Stimulated activated CD4-positive, alpha-beta T cell treated with anti-CD3 and anti-CD28 coated beads, Interleukin-4, amount 100 ng/mL, for 48 hours (primary cell): Measurements from ENCODE around the gene NEU4.
A peak's percentile ranks its signal among the peaks of the same experiment; 100 is the strongest.
"Not testable (repeated sequence)": the region's sequence is repeated elsewhere in the genome, so short reads cannot be mapped to it uniquely, and the experiment has no call there.

ENCODE experiments used
- DNase-seq, 2 donors: peaks; one replicate each; pipeline ENCODE4 v3.0.0-alpha.2; 2020; ENCODE audit warnings: low read depth in 2 of 2

The NEU4 gene

GRCh38 chr2:241775223-241776177, 33.5 kb upstream of the NEU4 start:
- DNase-seq, result no peak

DNA sequence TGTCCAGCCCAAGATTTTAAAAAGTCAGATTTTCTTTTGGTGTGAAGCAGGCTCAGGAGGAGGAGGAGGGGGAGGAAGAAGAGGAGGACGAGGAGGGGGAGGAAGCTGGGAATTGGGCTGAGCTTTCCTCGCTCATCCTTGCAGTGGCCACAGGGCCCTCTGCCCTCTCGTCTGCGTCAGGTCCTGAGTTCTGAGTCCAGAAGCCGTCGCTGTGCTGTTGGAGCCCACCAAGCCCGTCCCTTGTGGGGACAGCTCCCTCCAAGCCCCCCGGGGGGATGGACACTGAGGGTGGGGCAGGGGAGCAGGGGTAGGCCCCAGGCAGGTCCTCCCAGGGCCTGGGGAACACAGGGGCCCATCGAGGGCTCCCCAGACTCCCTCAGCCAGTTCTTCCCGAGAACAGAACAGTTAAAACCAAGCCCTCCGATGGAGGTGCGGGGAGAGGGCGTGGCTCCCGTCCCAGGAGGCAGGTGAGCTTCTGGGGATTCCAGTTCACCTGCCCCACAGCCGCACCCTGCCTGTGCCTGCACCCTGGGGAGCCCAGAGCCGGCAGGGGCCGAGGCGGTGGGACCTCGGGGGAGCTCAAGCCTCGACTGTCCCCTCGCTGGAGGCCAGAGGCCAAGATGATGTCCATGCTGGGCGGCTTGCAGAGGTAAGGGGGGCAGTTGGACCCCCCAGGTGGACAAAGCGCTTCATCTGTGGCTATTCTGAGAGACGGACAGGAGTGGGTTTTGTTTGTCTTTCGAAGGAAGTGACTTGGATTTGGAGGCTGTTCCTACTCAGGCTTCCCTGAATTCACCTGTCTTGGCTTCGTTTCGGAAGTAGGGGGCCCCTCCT, 32.4 kb upstream of the NEU4 start, which contains the start of gene GAL3ST2:
Gene GAL3ST2, plus strand, starts transcription at position 487 of the 834 bp plus-strand sequence. Its CDS starts 134 bp downstream, at position 621.
- DNase-seq, result no peak

DNA sequence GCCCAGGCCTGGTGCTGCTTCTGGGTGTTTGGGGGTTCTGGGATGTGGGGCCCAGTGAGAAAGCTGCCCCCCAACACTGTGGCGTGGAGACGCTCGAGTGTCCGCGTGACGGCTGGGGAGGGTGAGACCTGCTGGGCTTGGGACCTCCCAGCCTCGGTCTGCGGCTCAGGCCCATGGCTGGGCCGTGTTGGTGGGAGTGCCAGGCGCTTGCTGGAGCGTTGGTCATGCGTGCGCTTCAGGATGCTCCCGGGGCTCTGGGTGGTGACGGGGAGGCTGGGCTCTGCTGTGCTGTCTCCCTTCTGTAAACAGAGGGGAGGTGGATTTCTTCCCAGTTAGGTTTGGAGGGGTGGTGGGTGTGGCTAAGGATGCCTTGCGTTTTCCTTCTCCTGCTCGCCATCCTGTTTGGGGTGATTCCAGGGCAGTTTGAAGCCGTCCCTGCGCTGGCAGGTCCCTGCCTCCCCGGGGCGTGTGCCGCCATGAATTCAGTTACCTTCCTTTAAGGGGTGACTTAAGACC, 31.8 kb upstream of the NEU4 start:
- no peak for DNase-seq

- DNase-seq, result no peak
Measured at GRCh38 chr2:241777686-241778627, 31.0 kb upstream of the NEU4 start.

GRCh38 chr2:241780939-241781569, 27.9 kb upstream of the NEU4 start:
- DNase-seq, result no peak

DNA sequence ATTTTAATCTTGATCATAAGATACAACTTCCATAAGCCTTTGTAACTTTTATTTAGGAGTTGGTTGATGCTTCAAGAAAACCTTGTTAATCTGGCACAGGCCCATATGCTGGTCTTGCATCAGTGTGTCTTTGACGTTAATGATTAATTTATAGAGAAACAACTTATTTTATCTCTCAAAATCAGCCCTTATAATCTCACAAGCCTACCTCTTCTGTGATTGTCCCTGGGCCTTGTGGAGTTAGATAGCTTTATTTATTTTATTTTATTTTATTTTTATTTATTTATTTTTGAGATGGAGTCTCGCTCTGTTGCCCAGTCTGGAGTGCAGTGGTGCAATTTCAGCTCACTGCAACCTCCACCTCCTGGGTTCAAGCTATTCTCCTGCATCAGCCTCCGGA, 26.9 kb upstream of the NEU4 start:
- not testable (repeated sequence) for DNase-seq

GRCh38 chr2:241788135-241788534, 20.9 kb upstream of the NEU4 start:
- DNase-seq, result no peak

DNA sequence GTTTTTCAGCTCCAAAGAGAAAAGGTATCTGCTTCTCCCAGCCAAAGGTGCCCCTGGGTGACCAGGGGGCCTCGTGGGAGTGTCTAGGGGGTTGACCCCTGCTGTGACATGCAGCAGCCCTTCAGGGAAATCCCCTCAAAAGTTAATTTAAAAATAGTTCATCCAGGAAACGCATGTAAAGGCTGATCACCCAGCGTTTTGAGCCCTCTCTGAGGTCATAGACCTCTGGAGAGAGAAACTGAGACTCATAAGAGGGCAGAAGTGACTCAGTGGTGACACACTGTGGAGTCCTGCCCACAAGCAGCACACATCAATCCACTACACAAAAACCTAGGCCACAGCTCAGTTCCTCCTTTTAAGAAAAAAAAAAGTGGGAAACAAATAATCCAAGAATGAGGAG, 20.4 kb upstream of the NEU4 start:
- DNase-seq, result peak in 1 of 2 donors; percentile 46

DNA sequence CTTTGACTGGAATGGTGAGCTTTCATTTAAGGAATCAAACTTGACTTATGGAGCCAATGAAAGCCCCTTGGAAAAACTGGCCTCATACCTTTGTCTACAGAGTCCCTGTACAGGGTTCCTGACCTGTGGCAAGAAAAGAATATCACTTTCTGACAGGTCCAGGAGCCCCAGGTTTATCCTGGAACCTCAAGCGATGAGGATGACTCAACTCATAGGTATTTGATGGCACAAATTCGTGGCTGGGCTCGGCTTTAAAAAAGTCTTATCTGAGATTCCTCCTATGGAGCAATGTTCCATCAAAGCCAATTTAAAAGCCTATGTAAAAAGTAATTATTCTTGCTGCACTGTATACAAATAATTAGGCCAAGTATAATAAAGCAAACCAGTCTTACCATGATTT, 17.6 kb upstream of the NEU4 start:
- not testable (repeated sequence) for DNase-seq

DNA sequence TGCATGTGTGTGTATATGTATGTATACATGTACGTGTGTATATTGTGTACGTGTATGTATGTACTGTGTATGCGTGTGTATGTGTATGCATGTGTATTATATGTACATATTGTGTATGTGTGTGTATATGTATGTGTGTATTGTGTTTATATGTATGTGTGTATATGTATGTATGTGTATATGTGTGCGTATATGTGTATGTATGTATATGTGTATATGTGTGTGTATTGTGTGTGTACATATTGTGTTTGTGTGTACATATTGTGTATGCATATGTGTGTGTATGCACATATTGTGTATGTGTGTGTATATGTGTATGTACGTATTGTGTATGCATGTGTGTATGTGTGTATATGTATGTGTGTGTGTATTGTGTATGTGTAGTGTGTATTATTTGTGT, 15.6 kb upstream of the NEU4 start:
- DNase-seq, result no peak

- no peak for DNase-seq
Measured at GRCh38 chr2:241794250-241794823, 14.7 kb upstream of the NEU4 start.

DNA sequence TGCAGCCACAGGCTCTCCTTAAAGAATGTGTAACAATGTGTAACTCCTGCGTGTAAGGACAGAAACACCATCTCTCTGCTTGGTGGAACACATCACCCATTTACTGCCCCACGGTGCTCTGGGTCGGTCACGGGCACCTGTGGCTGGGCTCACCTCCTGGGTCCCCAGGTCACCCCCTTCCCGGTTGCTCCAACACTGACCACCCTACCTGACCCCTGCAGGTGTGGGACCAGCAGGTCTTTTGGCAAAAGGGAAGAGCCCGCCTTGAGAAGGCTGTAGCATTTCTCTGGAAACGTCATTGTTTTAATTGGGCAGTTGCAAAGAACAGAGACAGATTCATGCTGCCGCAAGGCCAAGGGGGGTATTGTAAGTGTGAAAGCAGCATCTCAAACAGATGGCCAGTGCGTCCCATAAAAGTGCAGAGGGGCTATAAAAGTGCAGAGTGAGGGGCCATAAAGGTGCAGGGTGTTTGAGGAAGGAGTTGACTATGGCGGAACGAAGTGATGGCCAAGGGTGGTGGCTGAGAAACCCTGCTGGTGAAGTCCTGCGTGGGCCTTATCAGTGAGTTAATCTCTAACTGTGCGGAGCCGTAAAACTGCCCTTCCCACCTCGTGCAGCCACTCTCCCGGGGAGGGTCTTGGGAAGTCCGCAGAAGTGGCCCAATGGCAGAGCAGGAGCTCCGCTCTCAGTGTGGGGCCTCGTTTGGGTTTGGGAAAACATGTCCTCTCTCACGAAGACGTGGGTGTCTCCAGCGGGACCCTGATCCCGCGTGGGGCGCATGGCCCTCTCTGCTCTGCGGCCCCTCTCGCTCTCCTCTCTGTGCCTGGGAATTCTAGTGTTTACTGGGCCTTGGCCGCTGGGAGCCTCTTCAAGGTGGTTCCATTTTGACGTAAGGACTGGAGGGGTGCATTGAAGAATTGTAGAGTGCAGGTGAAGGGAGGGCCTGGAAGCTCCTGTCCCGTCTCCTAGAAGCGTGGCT, 13.7 kb upstream of the NEU4 start:
- no peak for DNase-seq

- no peak for DNase-seq
Measured at GRCh38 chr2:241796209-241796608, 12.8 kb upstream of the NEU4 start.

DNA sequence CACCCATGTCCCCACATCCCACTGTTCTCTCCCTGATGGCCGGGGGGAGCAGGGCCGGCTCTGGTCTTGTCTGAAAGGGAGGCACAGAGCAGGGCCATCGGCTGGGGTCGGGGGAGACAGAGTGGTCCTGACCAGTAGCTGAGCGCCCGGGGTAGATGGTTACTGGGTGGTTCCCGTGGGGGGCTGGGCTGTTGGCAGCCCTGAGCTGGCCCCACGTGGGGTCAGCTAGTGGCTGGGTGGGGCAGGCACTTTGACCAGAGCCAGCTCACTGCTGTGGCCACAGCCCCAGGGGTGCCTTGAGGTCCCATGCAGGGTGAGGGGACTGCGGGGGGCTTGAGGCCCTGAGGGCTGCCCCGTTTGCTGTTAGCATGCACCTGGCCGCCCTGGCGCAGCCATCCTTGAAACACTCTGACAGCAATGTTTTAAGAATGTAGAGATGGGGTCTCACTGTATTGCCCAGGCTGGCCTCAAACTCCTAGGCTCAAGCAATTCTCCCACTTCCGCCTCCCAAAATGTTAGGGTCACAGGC, 12.3 kb upstream of the NEU4 start:
- DNase-seq, result no peak

DNA sequence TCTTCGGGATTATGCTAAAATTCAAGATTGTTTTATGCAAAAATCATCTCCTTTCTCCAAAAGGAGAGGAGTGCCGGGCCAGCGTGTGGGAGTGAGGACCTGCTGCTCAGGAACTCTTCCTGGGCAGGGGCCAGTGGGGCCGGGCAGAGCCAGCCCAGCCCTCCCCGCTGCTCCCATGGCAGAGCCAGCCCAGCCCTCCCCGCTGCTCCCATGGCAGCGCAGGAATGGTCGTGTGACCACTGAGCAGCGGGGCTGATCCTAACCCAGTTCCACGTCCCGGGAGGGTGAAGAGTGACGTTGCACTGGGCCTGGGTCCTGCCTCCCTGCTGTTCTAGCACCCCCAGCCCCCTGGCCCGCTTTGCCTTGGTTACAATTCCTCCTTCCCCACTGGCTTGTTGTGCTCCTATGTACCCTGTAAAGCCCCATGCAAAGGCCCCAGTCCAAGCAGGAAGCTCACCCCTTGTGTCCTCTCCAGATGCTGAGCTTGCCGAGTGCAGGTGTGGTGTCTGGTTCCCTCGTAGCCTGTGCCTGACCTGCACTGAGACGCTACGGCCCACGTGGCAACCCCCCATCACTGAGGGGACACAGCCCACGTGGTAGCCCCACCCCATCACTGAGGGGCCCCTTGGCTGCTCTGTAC, 11.4 kb upstream of the NEU4 start:
- DNase-seq, result no peak

DNA sequence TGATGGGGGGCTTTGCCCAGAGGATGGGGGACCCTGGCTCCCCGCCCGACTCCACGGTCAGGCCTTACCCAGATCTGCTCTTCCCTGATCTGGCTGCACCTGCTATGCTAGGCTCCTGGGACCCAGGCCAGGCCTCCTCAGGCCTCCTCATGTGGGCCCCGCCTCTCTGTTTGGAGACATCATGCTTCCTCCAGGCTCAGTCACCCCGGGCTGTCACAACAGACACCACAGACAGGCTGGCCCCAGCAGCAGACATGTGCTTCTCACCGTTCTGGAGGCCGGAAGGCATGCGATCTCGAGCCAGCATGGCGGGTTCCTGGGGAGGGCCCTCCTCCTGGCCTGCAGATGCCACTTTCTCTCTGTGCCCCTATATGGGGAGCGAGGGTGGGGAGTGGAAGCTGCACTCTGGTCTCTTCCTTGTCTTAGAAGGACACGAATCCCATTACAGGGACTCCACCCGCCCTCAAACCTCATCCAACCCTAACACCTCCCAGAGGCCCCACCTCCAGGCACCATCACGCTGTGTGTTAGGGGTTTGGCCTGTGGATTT, 10.8 kb upstream of the NEU4 start:
- DNase-seq, result no peak

GRCh38 chr2:241798631-241799521, 10.1 kb upstream of the NEU4 start:
- DNase-seq, result no peak
